Measurements from ENCODE around the gene SMC6. TPM values are rescaled to one million over a fixed set of nuclear protein-coding genes. Genes with fewer than 3 reads are reported as not detected.

The SMC6 gene
- total RNA-seq, 4 donors from 2014 or later: 15.4 to 30.0 (median 19.0) TPM

GRCh38 chr2:17658251-17658843 is 95.3 kb downstream of the SMC6 start:
- TF ChIP-seq POLR2A (IDR thresholded peaks at IDR 0.05): no peak
- intact Hi-C loops (cut with DNase I): no loop called here
- Histone ChIP-seq H3K36me3 (no peaks in the 10 kb centered on the region), H3K27ac (no peak overlapping the region), H3K9me3 (no peaks in the 10 kb centered on the region), H3K27me3 (no peaks in the 10 kb centered on the region), H3K4me1 (no peaks in the 10 kb centered on the region), H3K4me3 (replicated peaks in 1 of 3) (no peak overlapping the region)
- DNase-seq: no peak
- 89 to 95% methylated on average over 6 of the region's 6 CpGs for WGBS, 2 donors

DNA sequence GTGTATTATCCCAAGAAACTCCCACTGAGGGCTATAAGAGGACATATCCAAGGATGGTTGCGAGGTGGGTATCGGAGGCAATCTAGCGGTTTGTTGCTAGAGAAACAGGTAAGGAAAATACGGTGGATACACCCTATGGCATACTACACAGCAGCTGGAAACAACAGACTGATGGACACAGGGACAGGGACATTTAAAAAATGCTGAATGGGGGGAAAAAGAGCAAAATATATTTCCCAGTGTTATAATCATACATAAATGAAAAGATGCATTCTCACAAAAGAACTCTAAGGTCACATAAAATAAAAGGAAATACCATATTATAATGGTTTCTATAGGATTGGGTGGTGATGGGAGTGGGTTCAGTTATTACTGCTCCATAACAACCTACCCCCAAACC is 95.9 kb downstream of the SMC6 start:
- Histone ChIP-seq H3K27me3 (no peaks in the 10 kb centered on the region), H3K36me3 (no peaks in the 10 kb centered on the region), H3K4me3 (replicated peaks in 1 of 3) (no peak overlapping the region), H3K27ac (no peak overlapping the region), H3K9me3 (no peaks in the 10 kb centered on the region), H3K4me1 (no peaks in the 10 kb centered on the region)
- TF ChIP-seq, protein P1, sequence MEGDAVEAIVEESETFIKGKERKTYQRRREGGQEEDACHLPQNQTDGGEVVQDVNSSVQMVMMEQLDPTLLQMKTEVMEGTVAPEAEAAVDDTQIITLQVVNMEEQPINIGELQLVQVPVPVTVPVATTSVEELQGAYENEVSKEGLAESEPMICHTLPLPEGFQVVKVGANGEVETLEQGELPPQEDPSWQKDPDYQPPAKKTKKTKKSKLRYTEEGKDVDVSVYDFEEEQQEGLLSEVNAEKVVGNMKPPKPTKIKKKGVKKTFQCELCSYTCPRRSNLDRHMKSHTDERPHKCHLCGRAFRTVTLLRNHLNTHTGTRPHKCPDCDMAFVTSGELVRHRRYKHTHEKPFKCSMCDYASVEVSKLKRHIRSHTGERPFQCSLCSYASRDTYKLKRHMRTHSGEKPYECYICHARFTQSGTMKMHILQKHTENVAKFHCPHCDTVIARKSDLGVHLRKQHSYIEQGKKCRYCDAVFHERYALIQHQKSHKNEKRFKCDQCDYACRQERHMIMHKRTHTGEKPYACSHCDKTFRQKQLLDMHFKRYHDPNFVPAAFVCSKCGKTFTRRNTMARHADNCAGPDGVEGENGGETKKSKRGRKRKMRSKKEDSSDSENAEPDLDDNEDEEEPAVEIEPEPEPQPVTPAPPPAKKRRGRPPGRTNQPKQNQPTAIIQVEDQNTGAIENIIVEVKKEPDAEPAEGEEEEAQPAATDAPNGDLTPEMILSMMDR (IDR thresholded peaks at IDR 0.05): no peak
- no peak for TF ChIP-seq POLR2A (IDR thresholded peaks at IDR 0.05)
- WGBS, 2 donors: 97 to 98% methylated on average over 4 of the region's 4 CpGs
- no peak for DNase-seq
- intact Hi-C loops (cut with DNase I): no loop called here

GRCh38 chr2:17652681-17653394 is 100.8 kb downstream of the SMC6 start:
- Histone ChIP-seq H3K36me3 (no peaks in the 10 kb centered on the region), H3K4me1 (no peaks in the 10 kb centered on the region), H3K9me3 (no peaks in the 10 kb centered on the region), H3K27ac (no peak overlapping the region), H3K4me3 (replicated peaks in 1 of 3) (no peak overlapping the region), H3K27me3 (no peaks in the 10 kb centered on the region)
- DNase-seq: no peak
- TF ChIP-seq, protein P1 (IDR thresholded peaks at IDR 0.05): no peak
- TF ChIP-seq POLR2A (IDR thresholded peaks at IDR 0.05): no peak
- intact Hi-C loops (cut with DNase I): no loop called here
- WGBS, 2 donors: 78 to 79% methylated on average over 9 of the region's 9 CpGs

DNA sequence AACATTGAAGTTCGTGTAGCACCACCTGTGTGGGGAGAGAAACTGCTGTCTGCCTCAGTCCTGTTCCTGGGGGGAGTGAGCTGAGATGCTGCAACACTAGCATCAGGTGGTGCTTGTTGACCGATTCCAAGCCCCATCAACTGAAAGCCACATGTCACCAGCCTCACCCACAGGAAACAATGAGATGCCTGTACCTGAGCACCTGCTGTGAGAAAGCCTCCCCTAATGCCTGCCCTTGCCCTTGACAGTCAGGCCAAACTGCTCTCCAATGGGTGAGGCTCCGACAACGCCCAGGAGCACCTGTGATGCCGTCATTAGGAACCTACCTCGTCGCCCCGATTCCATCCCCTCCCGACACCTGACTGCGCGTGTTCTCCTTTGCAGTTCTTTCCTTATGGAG is 104.6 kb downstream of the SMC6 start:
- no peak for DNase-seq
- intact Hi-C loops (cut with DNase I): no loop called here
- H3K36me3 ChIP-seq: no peaks in the 10 kb centered on the region
- H3K27ac ChIP-seq: no peak overlapping the region
- H3K4me3 ChIP-seq (replicated peaks in 1 of 3): no peak overlapping the region
- WGBS, 2 donors: 93 to 97% methylated on average over 11 of the region's 11 CpGs
- peaks cover 7% of the 10 kb centered on the region in 2 donors for H3K4me1 ChIP-seq
- no peaks in the 10 kb centered on the region for H3K9me3 ChIP-seq
- no peak for TF ChIP-seq POLR2A (IDR thresholded peaks at IDR 0.05)
- TF ChIP-seq, protein P1 (IDR thresholded peaks at IDR 0.05): no peak
- no peaks in the 10 kb centered on the region for H3K27me3 ChIP-seq

DNA sequence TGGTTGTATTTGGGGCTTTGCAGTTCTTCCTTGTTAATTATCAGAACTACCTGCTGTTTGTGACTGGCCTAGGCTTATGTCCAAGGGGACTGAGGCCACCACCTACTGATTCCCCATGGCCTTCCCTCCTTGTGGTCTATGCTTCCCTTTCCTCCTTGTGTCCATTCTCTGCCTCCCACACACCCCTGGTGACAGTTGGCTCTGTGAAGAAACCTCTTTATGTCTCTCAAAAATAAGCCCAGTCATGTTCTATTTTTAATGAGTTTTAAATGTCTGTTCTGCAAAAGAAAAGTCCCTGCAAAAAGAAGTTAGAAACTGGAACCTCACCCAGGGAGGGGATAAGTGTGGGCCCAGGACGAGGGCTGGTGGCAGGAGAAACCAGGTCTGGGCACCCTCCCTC is 105.0 kb downstream of the SMC6 start:
- Histone ChIP-seq H3K4me1 (peaks cover 7% of the 10 kb centered on the region in 2 donors), H3K36me3 (no peaks in the 10 kb centered on the region), H3K27me3 (no peaks in the 10 kb centered on the region), H3K27ac (no peak overlapping the region), H3K4me3 (replicated peaks in 1 of 3) (no peak overlapping the region), H3K9me3 (no peaks in the 10 kb centered on the region)
- intact Hi-C loops (cut with DNase I): no loop called here
- WGBS, 2 donors: 73 to 100% methylated on average over 1 of the region's 1 CpG
- DNase-seq: no peak
- TF ChIP-seq, protein P1 (IDR thresholded peaks at IDR 0.05): no peak
- no peak for TF ChIP-seq POLR2A (IDR thresholded peaks at IDR 0.05)

All from thyroid gland (tissue), 4 donors.